Gastroesophageal sphincter (tissue), 4 donors: Measurements from ENCODE around the gene DQX1. TPM values are rescaled to one million over a fixed set of nuclear protein-coding genes. Genes with fewer than 3 reads are reported as not detected.

Source experiments
- ATAC-seq: fragments of 150-250 bp; one replicate; pipeline ENCODE4 v1.9.1; 2016; ENCODE audit warnings: mild to moderate bottlenecking, moderate library complexity
- H3K27ac ChIP-seq, 4 donors: fragments of 200-600 bp; sonication (generic) in 3 of 4; 1 replicate in 3 of 4; 2 replicates in 1 of 4; pipeline ENCODE4 v1.5.1; 2016 to 2019
- H3K27me3 ChIP-seq: fragments of 200-600 bp; sonication (generic); one replicate; pipeline ENCODE4 v1.5.1; 2019
- H3K36me3 ChIP-seq, 2 donors: fragments of 200-600 bp; sonication (generic); one replicate each; pipeline ENCODE4 v1.5.1; 2019; ENCODE audit warnings: control low read depth in 1 of 2
- H3K4me1 ChIP-seq, 3 donors: fragments of 200-600 bp; sonication (generic); 1 replicate in 2 of 3; 2 replicates in 1 of 3; pipeline ENCODE4 v1.5.1; 2016 to 2019; ENCODE audit warnings: control low read depth in 2 of 3
- H3K4me3 ChIP-seq, 2 donors: fragments of 200-600 bp; sonication (generic); one replicate each; pipeline ENCODE4 v1.5.1; 2019; ENCODE audit warnings: mild to moderate bottlenecking in 1 of 2, moderate library complexity in 1 of 2
- H3K9me3 ChIP-seq, 3 donors: fragments of 200-600 bp; sonication (generic); one replicate each; pipeline ENCODE4 v1.5.1; 2017 to 2019; ENCODE audit warnings: control low read depth in 2 of 3
- EP300 ChIP-seq: sonication (generic); formaldehyde crosslinking; IDR thresholded peaks from one replicate; pipeline ENCODE4 v1.6.1; 2017; ENCODE audit warnings: antibody characterized with exemption, mild to moderate bottlenecking
- POLR2A ChIP-seq, 2 donors: fragments of 450-650 bp; IDR thresholded peaks; one replicate each; pipeline ENCODE4 v1.6.1; 2017; ENCODE audit warnings: antibody characterized with exemption in 2 of 2, mild to moderate bottlenecking in 2 of 2, moderate library complexity in 1 of 2
- POLR2AphosphoS5 ChIP-seq: sonication (generic); formaldehyde crosslinking; IDR thresholded peaks from one replicate; pipeline ENCODE4 v1.6.1; 2017; ENCODE audit warnings: antibody characterized with exemption
- WGBS, 2 donors: methylation state at CpG; one replicate each; pipeline ENCODE4 v1.1.5; 2018; ENCODE audit warnings: low coverage in 1 of 2; 5-methylcytosine and 5-hydroxymethylcytosine counted together
- total RNA-seq, 4 donors: library from RNA; depleted of rRNA; stranded (reverse); fragments of >200 nt; gene quantifications; one replicate each; pipeline ENCODE4 v1.1.0, GENCODE V29; 2016
- TF ChIP-seq, protein P1 (sequence below), 4 experiments: fragments of 200-600 bp in 2 of 4; fragments of 450-650 bp in 2 of 4; sonication (generic) in 1 of 4; IDR thresholded peaks; one replicate each; pipeline ENCODE4 v1.5.1; 2017 to 2019; ENCODE audit warnings: antibody characterized with exemption in 4 of 4, mild to moderate bottlenecking in 2 of 4, moderate library complexity in 2 of 4

DQX1 gene
- total RNA-seq, 4 donors from 2014 or later, result not detected

DNA sequence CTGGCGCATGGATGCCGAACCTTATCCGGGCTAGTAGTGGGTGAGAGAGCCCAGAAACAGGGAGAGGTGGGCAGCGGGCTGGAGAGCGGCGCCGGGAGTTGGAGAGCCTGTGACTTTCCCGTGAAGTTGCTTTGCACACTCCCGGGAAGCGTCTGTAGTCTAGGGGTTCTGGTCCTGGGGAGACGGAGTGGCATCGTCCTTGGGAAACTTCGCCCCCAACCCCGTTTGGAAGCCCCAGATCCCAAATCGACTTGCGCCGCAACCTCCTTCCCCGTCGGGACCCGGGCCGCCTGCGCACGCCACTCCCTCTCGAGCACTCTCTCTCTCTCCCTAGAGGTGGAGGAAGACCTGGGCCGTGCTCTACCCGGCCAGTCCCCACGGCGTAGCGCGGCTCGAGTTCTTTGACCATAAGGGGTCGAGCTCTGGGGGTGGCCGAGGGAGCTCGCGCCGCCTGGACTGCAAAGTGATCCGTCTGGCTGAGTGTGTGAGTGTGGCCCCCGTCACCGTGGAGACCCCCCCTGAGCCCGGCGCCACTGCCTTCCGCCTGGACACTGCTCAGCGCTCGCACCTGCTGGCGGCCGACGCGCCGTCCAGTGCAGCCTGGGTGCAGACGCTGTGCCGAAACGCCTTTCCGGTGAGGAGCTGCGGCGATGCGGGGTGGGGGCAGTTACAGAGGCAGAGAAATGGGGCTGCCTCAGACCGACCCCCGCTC, 28.9 kb upstream of the DQX1 start:
- Histone ChIP-seq H3K4me3 (peak overlapping the region; percentile 54 to 84), H3K9me3 (no peaks in the 10 kb centered on the region), H3K36me3 (peaks cover 0 to 11% of the 10 kb centered on the region in 2 donors), H3K27me3 (peaks cover 5% of the 10 kb centered on the region), H3K27ac (peak overlapping the region; percentile 59 to 95 (median 92)), H3K4me1 (peaks cover 0 to 39% (median 10%) of the 10 kb centered on the region in 3 donors)
- WGBS, 2 donors, result 1% methylated on average over 11 of the region's 58 CpGs; no CpG with 5 or more reads in 1 of the 2 donors
- peak; percentile 55 for ATAC-seq
- TF ChIP-seq, protein P1, sequence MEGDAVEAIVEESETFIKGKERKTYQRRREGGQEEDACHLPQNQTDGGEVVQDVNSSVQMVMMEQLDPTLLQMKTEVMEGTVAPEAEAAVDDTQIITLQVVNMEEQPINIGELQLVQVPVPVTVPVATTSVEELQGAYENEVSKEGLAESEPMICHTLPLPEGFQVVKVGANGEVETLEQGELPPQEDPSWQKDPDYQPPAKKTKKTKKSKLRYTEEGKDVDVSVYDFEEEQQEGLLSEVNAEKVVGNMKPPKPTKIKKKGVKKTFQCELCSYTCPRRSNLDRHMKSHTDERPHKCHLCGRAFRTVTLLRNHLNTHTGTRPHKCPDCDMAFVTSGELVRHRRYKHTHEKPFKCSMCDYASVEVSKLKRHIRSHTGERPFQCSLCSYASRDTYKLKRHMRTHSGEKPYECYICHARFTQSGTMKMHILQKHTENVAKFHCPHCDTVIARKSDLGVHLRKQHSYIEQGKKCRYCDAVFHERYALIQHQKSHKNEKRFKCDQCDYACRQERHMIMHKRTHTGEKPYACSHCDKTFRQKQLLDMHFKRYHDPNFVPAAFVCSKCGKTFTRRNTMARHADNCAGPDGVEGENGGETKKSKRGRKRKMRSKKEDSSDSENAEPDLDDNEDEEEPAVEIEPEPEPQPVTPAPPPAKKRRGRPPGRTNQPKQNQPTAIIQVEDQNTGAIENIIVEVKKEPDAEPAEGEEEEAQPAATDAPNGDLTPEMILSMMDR (IDR thresholded peaks at IDR 0.05), result no peak
- TF ChIP-seq POLR2A (IDR thresholded peaks at IDR 0.05), result no peak
- no peak for TF ChIP-seq EP300
- TF ChIP-seq POLR2AphosphoS5, result no peak

DNA sequence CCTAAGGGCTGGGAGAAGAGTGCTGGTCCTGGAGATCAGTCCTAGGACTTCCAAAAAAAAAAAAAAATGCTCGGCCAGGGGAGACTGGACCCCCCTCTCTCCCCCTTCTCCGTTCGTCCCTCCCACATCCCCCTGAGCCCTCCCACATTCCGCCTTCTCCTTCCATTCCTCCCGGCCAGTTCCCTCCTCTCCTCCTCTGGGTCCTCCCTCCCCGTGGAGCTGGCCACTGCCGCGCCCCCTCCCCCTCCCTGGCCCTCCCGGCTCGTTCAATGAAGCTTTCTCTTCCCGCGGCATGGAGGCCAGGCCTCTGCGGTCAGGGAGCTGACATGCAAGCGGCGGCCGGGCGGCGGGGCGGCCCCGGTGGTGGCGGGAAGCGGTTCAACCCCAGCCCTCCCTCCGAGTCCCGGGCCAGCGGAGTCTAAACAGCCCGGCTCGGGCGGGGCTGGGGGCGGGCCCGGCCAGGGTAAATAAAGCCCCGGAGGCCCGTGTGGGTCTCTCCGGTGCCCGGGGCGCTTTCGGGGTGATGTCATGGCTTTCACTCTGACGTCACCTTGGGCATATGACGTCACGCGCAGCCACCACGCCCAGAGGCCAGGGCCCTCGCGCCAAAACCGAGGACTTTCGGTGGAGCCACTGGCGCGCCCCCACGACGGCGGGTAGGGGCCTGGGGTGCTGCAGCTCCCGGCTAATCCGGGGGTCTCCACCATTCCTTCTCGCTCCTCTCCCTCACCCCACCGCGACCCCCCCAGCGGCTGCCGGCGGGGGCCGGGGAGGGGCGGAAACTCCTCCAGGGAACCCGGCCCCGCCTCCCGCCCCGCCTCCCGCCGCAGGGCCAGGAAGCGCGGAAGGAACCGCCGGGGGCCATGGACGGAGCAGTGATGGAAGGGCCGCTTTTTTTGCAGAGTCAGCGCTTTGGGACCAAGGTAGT, 28.1 kb upstream of the DQX1 start, which contains the start of the genes DOK1 and LOXL3:
Gene DOK1, plus strand, starts transcription at position 829 of the 928 bp plus-strand sequence. Its CDS starts 35 bp downstream, at position 864.
Gene LOXL3, minus strand, starts transcription at position 51 of the 928 bp plus-strand sequence. CDS start 1,308 bp downstream, outside the sequence.
- TF ChIP-seq, protein P1 (IDR thresholded peaks at IDR 0.05), result peak in 2 of 4 experiments; percentile 4 to 18
- TF ChIP-seq POLR2A (IDR thresholded peaks at IDR 0.05) (no peak), EP300 (peak; percentile 22), POLR2AphosphoS5 (peak; percentile 27)
- Histone ChIP-seq H3K4me1 (peaks cover 0 to 47% (median 15%) of the 10 kb centered on the region in 3 donors), H3K9me3 (no peaks in the 10 kb centered on the region), H3K36me3 (peaks cover 0 to 11% of the 10 kb centered on the region in 2 donors), H3K4me3 (peak within 1 kb of the TSS; percentile 54 to 84), H3K27me3 (no peaks in the 10 kb centered on the region), H3K27ac (peak within 1 kb of the TSS; percentile 59 to 95 (median 92))
- 2% methylated on average over 7 of the region's 73 CpGs for WGBS, 2 donors
- ATAC-seq, result peak; percentile 92

DNA sequence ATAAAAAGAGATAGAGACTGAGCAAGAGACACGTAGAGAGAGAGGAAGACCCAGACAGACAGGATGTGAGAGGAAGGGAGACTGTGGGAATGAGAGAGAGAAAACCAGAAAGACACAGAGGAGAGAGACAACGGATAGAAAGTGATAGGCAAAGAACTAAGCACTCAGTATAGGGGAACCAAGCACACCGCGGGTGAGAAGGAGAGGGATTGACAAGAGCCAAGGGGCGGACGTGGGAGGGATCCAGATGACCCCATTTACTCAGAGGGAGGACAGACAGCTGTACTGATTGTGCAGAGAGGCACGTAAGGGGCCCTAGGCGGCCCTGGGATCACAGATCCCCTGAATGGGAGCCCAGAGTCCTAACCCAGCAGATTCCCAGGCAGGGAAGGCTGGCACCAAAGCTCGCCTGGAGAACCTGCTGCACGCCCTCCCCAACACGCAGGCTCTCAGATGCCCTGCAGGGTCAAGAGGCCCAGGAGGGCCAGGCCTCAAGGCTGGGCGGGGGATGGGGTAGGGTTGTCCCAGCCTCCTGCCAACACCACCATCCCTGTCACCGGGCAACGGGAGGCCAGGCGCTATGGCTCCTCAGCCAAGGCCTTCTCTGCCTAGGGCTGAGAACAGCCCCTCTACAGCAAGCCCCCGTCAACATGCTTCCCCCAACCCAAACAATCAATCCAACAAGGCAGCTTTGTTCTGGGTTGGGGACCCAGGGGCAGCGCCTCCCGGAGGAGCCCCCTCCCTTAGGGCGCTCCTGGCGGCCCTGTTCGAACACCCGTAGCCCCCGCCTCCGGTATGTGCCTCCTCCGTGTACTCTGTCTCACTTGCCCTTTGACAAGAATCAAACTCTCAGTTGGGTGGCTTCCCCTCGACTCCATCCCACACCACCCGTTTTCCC, 27.1 kb upstream of the DQX1 start:
- 21 to 40% methylated on average over 2 to 12 of the region's 27 CpGs for WGBS, 2 donors
- no peaks in the 10 kb centered on the region for H3K9me3 ChIP-seq
- peak overlapping the region in 3 of 4 donors; percentile 91 to 95 (median 92) for H3K27ac ChIP-seq
- H3K4me3 ChIP-seq, result peak overlapping the region; percentile 54 to 84
- no peaks in the 10 kb centered on the region for H3K27me3 ChIP-seq
- TF ChIP-seq POLR2AphosphoS5 (no peak), EP300 (no peak), POLR2A (IDR thresholded peaks at IDR 0.05) (no peak)
- TF ChIP-seq, protein P1 (IDR thresholded peaks at IDR 0.05), result no peak
- ATAC-seq, result no peak
- H3K4me1 ChIP-seq, result peaks cover 0 to 56% (median 15%) of the 10 kb centered on the region in 3 donors
- H3K36me3 ChIP-seq, result peaks cover 0 to 11% of the 10 kb centered on the region in 2 donors
